ENCODE data around the gene PTPRN2. TPM values are rescaled to one million over a fixed set of nuclear protein-coding genes. Genes with fewer than 3 reads are reported as not detected.

PTPRN2 gene
- total RNA-seq, 8 experiments from 2014 or later: 0.10 to 19.7 (median 10.8) TPM; not detected in 1

GRCh38 chr7:158366916-158367633 is 220.5 kb downstream of the PTPRN2 start:
- ATAC-seq (replicated peaks in 6 of 8): no peak
- WGBS, 10 experiments: 30 to 100% (median 73%) methylated on average over 2 to 13 of the region's 19 CpGs; no CpG with 5 or more reads in 2 of the 10 experiments
- no peak overlapping the region for H3K27ac ChIP-seq
- H3K4me1 ChIP-seq (replicated peaks in 1 of 2): peaks cover 0 to 18% of the 10 kb centered on the region in 2 donors
- in situ Hi-C loops (cut with MboI; ENCODE audit: low pct_unique_long_range_greater_than_20kb in 2 of 9, low sequenced_read_pairs in 9 of 9, unreplicated experiment in 9 of 9): no loop called here
- H3K4me3 ChIP-seq: no peak overlapping the region

GRCh38 chr7:158366346-158366745 is 221.3 kb downstream of the PTPRN2 start:
- Histone ChIP-seq H3K27ac (no peak overlapping the region), H3K4me3 (no peak overlapping the region), H3K4me1 (replicated peaks in 1 of 2) (peaks cover 0 to 18% of the 10 kb centered on the region in 2 donors)
- ATAC-seq (replicated peaks in 6 of 8): peak in 5 of 8 experiments; percentile 54 to 92 (median 69)
- 8 to 71% (median 26%) methylated on average over 2 to 12 of the region's 19 CpGs; no CpG with 5 or more reads in 5 of the 10 experiments for WGBS, 10 experiments
- in situ Hi-C loops (cut with MboI; ENCODE audit: low pct_unique_long_range_greater_than_20kb in 2 of 9, low sequenced_read_pairs in 9 of 9, unreplicated experiment in 9 of 9): no loop called here

- no peak overlapping the region for H3K4me3 ChIP-seq
- 0 to 80% (median 47%) methylated on average over 1 to 8 of the region's 14 CpGs; no CpG with 5 or more reads in 3 of the 10 experiments for WGBS, 10 experiments
- H3K27ac ChIP-seq: no peak overlapping the region
- H3K4me1 ChIP-seq (replicated peaks in 1 of 2): peaks cover 0 to 18% of the 10 kb centered on the region in 2 donors
- in situ Hi-C loops (cut with MboI; ENCODE audit: low pct_unique_long_range_greater_than_20kb in 2 of 9, low sequenced_read_pairs in 9 of 9, unreplicated experiment in 9 of 9): no loop called here
- ATAC-seq (replicated peaks in 6 of 8): peak in 4 of 8 experiments; percentile 35 to 54 (median 44)
These were observed 222.4 kb downstream of the PTPRN2 start for GRCh38 chr7:158365267-158365666.

GRCh38 chr7:158364451-158364850 is 223.2 kb downstream of the PTPRN2 start:
- in situ Hi-C loops (cut with MboI; ENCODE audit: low pct_unique_long_range_greater_than_20kb in 2 of 9, low sequenced_read_pairs in 9 of 9, unreplicated experiment in 9 of 9): no loop called here
- peaks cover 0 to 18% of the 10 kb centered on the region in 2 donors for H3K4me1 ChIP-seq (replicated peaks in 1 of 2)
- no peak overlapping the region for H3K27ac ChIP-seq
- WGBS, 10 experiments: 0 to 81% (median 56%) methylated on average over 2 to 8 of the region's 8 CpGs; no CpG with 5 or more reads in 3 of the 10 experiments
- ATAC-seq (replicated peaks in 6 of 8): no peak
- no peak overlapping the region for H3K4me3 ChIP-seq

- peaks cover 0 to 18% of the 10 kb centered on the region in 2 donors for H3K4me1 ChIP-seq (replicated peaks in 1 of 2)
- in situ Hi-C loops (cut with MboI; ENCODE audit: low pct_unique_long_range_greater_than_20kb in 2 of 9, low sequenced_read_pairs in 9 of 9, unreplicated experiment in 9 of 9): no loop called here
- H3K27ac ChIP-seq: no peak overlapping the region
- H3K4me3 ChIP-seq: no peak overlapping the region
- ATAC-seq (replicated peaks in 6 of 8): no peak
- WGBS, 10 experiments: 19 to 64% (median 51%) methylated on average over 5 to 16 of the region's 40 CpGs; no CpG with 5 or more reads in 5 of the 10 experiments
These were observed 224.4 kb downstream of the PTPRN2 start for GRCh38 chr7:158362912-158363905.

GRCh38 chr7:158362001-158362400 is 225.6 kb downstream of the PTPRN2 start:
- in situ Hi-C loops (cut with MboI; ENCODE audit: low pct_unique_long_range_greater_than_20kb in 2 of 9, low sequenced_read_pairs in 9 of 9, unreplicated experiment in 9 of 9): no loop called here
- Histone ChIP-seq H3K27ac (no peak overlapping the region), H3K4me3 (no peak overlapping the region), H3K4me1 (replicated peaks in 1 of 2) (peaks cover 0 to 15% of the 10 kb centered on the region in 2 donors)
- no peak for ATAC-seq (replicated peaks in 6 of 8)
- 52 to 75% (median 69%) methylated on average over 1 to 8 of the region's 8 CpGs; no CpG with 5 or more reads in 4 of the 10 experiments for WGBS, 10 experiments

GRCh38 chr7:158361326-158361946 is 226.2 kb downstream of the PTPRN2 start:
- 80 to 83% methylated on average over 1 of the region's 8 CpGs; no CpG with 5 or more reads in 8 of the 10 experiments for WGBS, 10 experiments
- ATAC-seq (replicated peaks in 6 of 8): no peak
- Histone ChIP-seq H3K4me1 (replicated peaks in 1 of 2) (peaks cover 0 to 10% of the 10 kb centered on the region in 2 donors), H3K4me3 (no peak overlapping the region), H3K27ac (no peak overlapping the region)
- in situ Hi-C loops (cut with MboI; ENCODE audit: low pct_unique_long_range_greater_than_20kb in 2 of 9, low sequenced_read_pairs in 9 of 9, unreplicated experiment in 9 of 9): no loop called here

- in situ Hi-C loops (cut with MboI; ENCODE audit: low pct_unique_long_range_greater_than_20kb in 2 of 9, low sequenced_read_pairs in 9 of 9, unreplicated experiment in 9 of 9): no loop called here
- WGBS, 10 experiments: 20 to 77% (median 42%) methylated on average over 1 to 11 of the region's 16 CpGs; no CpG with 5 or more reads in 2 of the 10 experiments
These were observed 228.5 kb downstream of the PTPRN2 start for GRCh38 chr7:158358926-158359645.

GRCh38 chr7:158357898-158358821 is 229.5 kb downstream of the PTPRN2 start:
- 0 to 77% (median 27%) methylated on average over 1 to 21 of the region's 26 CpGs; no CpG with 5 or more reads in 3 of the 10 experiments for WGBS, 10 experiments
- no peak for ATAC-seq (replicated peaks in 6 of 8)
- in situ Hi-C loops (cut with MboI; ENCODE audit: low pct_unique_long_range_greater_than_20kb in 2 of 9, low sequenced_read_pairs in 9 of 9, unreplicated experiment in 9 of 9): no loop called here
- Histone ChIP-seq H3K4me3 (no peak overlapping the region), H3K4me1 (replicated peaks in 1 of 2) (no peaks in the 10 kb centered on the region), H3K27ac (no peak overlapping the region)

More at GRCh38 chr7:158358926-158359645, 228.5 kb downstream of the PTPRN2 start:
- Histone ChIP-seq H3K27ac (no peak overlapping the region), H3K4me3 (no peak overlapping the region), H3K4me1 (replicated peaks in 1 of 2) (no peaks in the 10 kb centered on the region)
- no peak for ATAC-seq (replicated peaks in 6 of 8)

GRCh38 chr7:158357106-158357897 is 230.3 kb downstream of the PTPRN2 start:
- in situ Hi-C loops (cut with MboI; ENCODE audit: low pct_unique_long_range_greater_than_20kb in 2 of 9, low sequenced_read_pairs in 9 of 9, unreplicated experiment in 9 of 9): no loop called here
- Histone ChIP-seq H3K4me3 (no peak overlapping the region), H3K4me1 (replicated peaks in 1 of 2) (no peaks in the 10 kb centered on the region), H3K27ac (no peak overlapping the region)
- WGBS, 10 experiments: 33 to 92% (median 69%) methylated on average over 2 to 14 of the region's 30 CpGs; no CpG with 5 or more reads in 2 of the 10 experiments
- ATAC-seq (replicated peaks in 6 of 8): no peak

- H3K27ac ChIP-seq: no peak overlapping the region
- no peak overlapping the region for H3K4me3 ChIP-seq
- no peak for ATAC-seq (replicated peaks in 6 of 8)
- in situ Hi-C loops (cut with MboI; ENCODE audit: low pct_unique_long_range_greater_than_20kb in 2 of 9, low sequenced_read_pairs in 9 of 9, unreplicated experiment in 9 of 9): no loop called here
- H3K4me1 ChIP-seq (replicated peaks in 1 of 2): no peaks in the 10 kb centered on the region
- 0 to 100% (median 79%) methylated on average over 1 to 3 of the region's 3 CpGs; no CpG with 5 or more reads in 5 of the 10 experiments for WGBS, 10 experiments
These were observed 231.2 kb downstream of the PTPRN2 start for GRCh38 chr7:158356454-158356853.
